Adrenal gland (tissue), 12 donors: ENCODE data around the gene LSS. TPM values are rescaled to one million over a fixed set of nuclear protein-coding genes. Genes with fewer than 3 reads are reported as not detected.
"Not testable (repeated sequence)": the region's sequence is repeated elsewhere in the genome, so short reads cannot be mapped to it uniquely, and the experiment has no call there.

ENCODE experiments used
- DNase-seq, 7 donors: peaks; one replicate each; pipeline ENCODE4 v3.0.0-alpha.2; 2019 to 2020
- H3K27ac ChIP-seq, 5 donors: fragments of 200-600 bp; sonication (generic) in 4 of 5; 1 replicate in 3 of 5; 2 replicates in 2 of 5; pipeline versions ENCODE4 v1.5.1 to v1.8.0; 2016 to 2020; ENCODE audit warnings: mild to moderate bottlenecking in 1 of 5
- H3K27me3 ChIP-seq: fragments of 200-600 bp; 2 replicates; pipeline ENCODE4 v1.8.0; 2021
- H3K36me3 ChIP-seq, 2 donors: fragments of 200-600 bp; replicated peaks in 1 of 2; 1 replicate in 1 of 2; 2 replicates in 1 of 2; pipeline versions ENCODE4 v1.5.1 to v1.8.0; 2018 to 2022
- H3K4me1 ChIP-seq, 2 donors: fragments of 200-600 bp; replicated peaks in 1 of 2; 1 replicate in 1 of 2; 2 replicates in 1 of 2; pipeline versions ENCODE4 v1.5.1 to v1.8.0; 2018 to 2021
- H3K4me3 ChIP-seq, 4 donors: fragments of 200-600 bp; sonication (generic) in 3 of 4; one replicate each; pipeline ENCODE4 v1.5.1; 2016 to 2018
- H3K9me3 ChIP-seq, 3 donors: fragments of 200-600 bp; sonication (generic) in 1 of 3; replicated peaks in 1 of 3; 1 replicate in 2 of 3; 2 replicates in 1 of 3; pipeline versions ENCODE4 v1.5.1 to v1.8.0; 2016 to 2021
- CTCF ChIP-seq, 6 experiments: fragments of 450-650 bp in 4 of 6; fragments of 200-600 bp in 2 of 6; sonication (generic) in 1 of 6; IDR thresholded peaks; 1 replicate in 5 of 6; 2 replicates in 1 of 6; pipeline versions ENCODE4 v1.5.1 to v1.8.0; 2016 to 2021; ENCODE audit warnings: antibody characterized with exemption in 6 of 6, mild to moderate bottlenecking in 2 of 6, moderate library complexity in 1 of 6
- POLR2A ChIP-seq, 2 donors: fragments of 450-650 bp; IDR thresholded peaks; one replicate each; pipeline ENCODE4 v1.6.1; 2017; ENCODE audit warnings: antibody characterized with exemption in 2 of 2, mild to moderate bottlenecking in 2 of 2, moderate library complexity in 1 of 2
- WGBS, 4 donors: extraction: QIAGEN DNeasy Blood & Tissue Kit in 2 of 4; methylation state at CpG; one replicate each; pipeline versions ENCODE4 v1.1.5 to v1.1.7; 2013 to 2017; 5-methylcytosine and 5-hydroxymethylcytosine counted together
- intact Hi-C, 2 donors: fragments of 100-400 bp; cut with DNase I; formaldehyde crosslinking; loops; one replicate each; pipeline versions ENCODE4 v1.14.1 to v1.15.0; 2022 to 2023
- polyA plus RNA-seq, 3 donors: library from polyadenylated mRNA; stranded (reverse); fragments of 200-250 nt in 2 of 3; fragments of 350-450 nt in 1 of 3; fragmentation: Illumina TruSeq in 1 of 3; extraction: RNeasy Lipid Tissue Mini Kit (QIAGEN cat#74804) in 1 of 3; gene quantifications; one replicate each; pipeline ENCODE4 v1.2.3, GENCODE V29; 2013 to 2014
- total RNA-seq, 9 donors: library from RNA; depleted of rRNA in 4 of 9; stranded (reverse); fragments of >200 nt in 4 of 9; fragments of 120-200 nt in 1 of 9; fragmentation: NEBNext Ultra II Directional in 1 of 9; extraction: Animal tissue kit (Norgen Biotek cat#: 25700) in 1 of 9; gene quantifications; one replicate each; pipeline versions ENCODE4 v1.1.0 to v1.2.4, GENCODE V29; 2013 to 2023
- donor health status: healthy with polysubstance abuse.
- donor health status: Bipolar disorder and iron deficiency.
- donor health status: DM: yes; HTN: yes; CAD: no.
- donor health status: DM: no; HTN: no; CAD: no.
- donor health status: DM: no; HTN: no; CAD: no.
- donor health status: DM: yes; HTN: yes; CAD: no.

LSS gene
- total and polyA plus RNA-seq, 12 donors = 46.3 to 246 (median 79.8) TPM

DNA sequence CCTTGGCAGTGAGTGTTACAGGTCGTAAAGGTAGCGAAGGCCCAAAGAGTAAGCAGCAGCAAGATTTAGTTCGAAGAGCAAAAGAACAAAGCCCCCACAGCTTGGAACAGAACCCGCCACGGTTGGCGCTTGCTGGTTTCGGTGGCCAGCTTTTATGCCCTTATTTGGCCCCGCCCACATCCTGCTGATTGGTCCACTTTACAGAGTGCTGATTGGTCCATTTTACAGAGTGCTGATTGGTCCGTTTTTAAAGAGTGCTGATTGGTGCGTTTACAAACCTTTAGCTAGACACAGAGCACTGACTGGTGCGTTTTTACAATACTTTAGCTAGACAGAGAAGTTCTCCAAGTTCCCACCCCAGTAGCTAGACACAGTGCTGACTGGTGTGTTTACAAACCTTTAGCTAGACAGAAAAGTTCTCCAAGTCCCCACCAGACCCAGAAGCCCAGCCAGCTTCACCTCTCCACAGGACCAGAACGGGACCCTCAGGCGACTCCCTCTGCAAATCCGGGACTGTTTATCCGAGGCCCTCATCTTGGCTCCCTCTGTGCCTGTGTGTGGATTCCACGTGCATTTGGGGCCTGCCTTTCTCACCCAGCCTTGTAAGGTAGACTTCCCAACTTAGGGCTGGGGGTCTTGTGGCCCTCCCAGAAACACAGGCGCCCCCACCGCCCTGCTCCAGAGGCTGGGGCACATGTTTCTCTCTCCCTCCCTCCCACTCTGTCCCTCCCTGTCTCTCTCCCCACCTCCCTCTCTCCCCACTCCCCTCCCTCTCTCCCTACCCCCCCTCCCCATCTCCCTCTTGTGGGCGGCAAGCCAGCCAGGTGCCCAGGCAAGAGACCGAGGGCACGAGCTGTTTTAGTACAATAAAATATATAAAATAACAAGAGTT is 85.7 kb downstream of the LSS start:
- no peak for DNase-seq
- H3K36me3 ChIP-seq = no peaks in the 10 kb centered on the region
- H3K27ac ChIP-seq = peak overlapping the region in 1 of 5 donors; percentile 78
- no peaks in the 10 kb centered on the region for H3K27me3 ChIP-seq
- TF ChIP-seq POLR2A (IDR thresholded peaks at IDR 0.05) (no peak), CTCF (IDR thresholded peaks at IDR 0.05) (no peak)
- peaks cover 0 to 4% of the 10 kb centered on the region in 2 donors for H3K4me1 ChIP-seq
- H3K9me3 ChIP-seq = no peaks in the 10 kb centered on the region
- intact Hi-C loops = loop anchor here (10.0 kb wide), 2 partner anchors 82 to 112 kb away; partner anchors contain the start of gene LSS (in 1 of the 2)
- 77 to 81% (median 79%) methylated on average over 20 to 21 of the region's 21 CpGs for WGBS, 4 donors
- no peak overlapping the region for H3K4me3 ChIP-seq

- no peaks in the 10 kb centered on the region for H3K9me3 ChIP-seq
- H3K4me1 ChIP-seq = peaks cover 0 to 4% of the 10 kb centered on the region in 2 donors
- WGBS, 4 donors = 89 to 95% (median 94%) methylated on average over 37 to 45 of the region's 45 CpGs
- H3K36me3 ChIP-seq = no peaks in the 10 kb centered on the region
- H3K4me3 ChIP-seq = no peak overlapping the region
- no peak overlapping the region for H3K27ac ChIP-seq
- H3K27me3 ChIP-seq = no peaks in the 10 kb centered on the region
- intact Hi-C loops = loop anchor here (10.0 kb wide), 2 partner anchors 83 to 113 kb away; partner anchors contain the start of gene LSS (in 1 of the 2)
- TF ChIP-seq CTCF (IDR thresholded peaks at IDR 0.05) = no peak
- no peak for TF ChIP-seq POLR2A (IDR thresholded peaks at IDR 0.05)
- DNase-seq = no peak
Observed at GRCh38 chr21:46141767-46142581, 86.6 kb downstream of the LSS start.

GRCh38 chr21:46140352-46141003 is 88.1 kb downstream of the LSS start:
- 64 to 72% (median 66%) methylated on average over 29 of the region's 29 CpGs for WGBS, 4 donors
- H3K27me3 ChIP-seq, H3K36me3 ChIP-seq, H3K27ac ChIP-seq, H3K4me3 ChIP-seq, H3K9me3 ChIP-seq, H3K4me1 ChIP-seq, DNase-seq: not testable (repeated sequence)
- intact Hi-C loops = loop anchor here (10.0 kb wide), 2 partner anchors 84 to 114 kb away; partner anchors contain the start of gene LSS (in 1 of the 2)

DNA sequence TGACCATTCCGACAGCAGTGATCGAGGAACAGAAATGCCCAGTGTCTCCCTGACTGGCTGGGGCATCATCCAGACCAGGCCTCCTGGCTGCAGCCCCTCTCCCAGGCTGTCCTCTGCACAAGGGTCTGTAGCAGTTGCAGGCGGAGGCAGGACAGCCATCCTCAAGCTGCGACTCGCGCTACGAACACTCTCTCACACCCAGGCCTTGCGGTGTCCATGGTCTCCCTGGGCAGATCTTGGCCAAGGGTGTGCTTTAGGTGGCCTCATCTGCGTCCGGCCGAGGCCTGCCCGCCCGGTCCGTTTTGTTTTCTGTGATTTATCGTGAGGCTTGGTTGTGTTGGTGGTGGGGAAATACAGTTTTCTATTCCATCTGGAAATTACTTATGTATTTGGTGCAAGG is 88.9 kb downstream of the LSS start:
- Histone ChIP-seq H3K36me3 (no peaks in the 10 kb centered on the region), H3K27ac (no peak overlapping the region), H3K4me1 (peaks cover 4% of the 10 kb centered on the region in 2 donors), H3K9me3 (no peaks in the 10 kb centered on the region), H3K4me3 (no peak overlapping the region), H3K27me3 (no peaks in the 10 kb centered on the region)
- TF ChIP-seq CTCF (IDR thresholded peaks at IDR 0.05) = no peak
- TF ChIP-seq POLR2A (IDR thresholded peaks at IDR 0.05) = no peak
- intact Hi-C loops = loop anchor here (10.0 kb wide), 2 partner anchors 85 to 115 kb away; partner anchors contain the start of gene LSS (in 1 of the 2)
- DNase-seq = no peak
- WGBS, 4 donors = 90 to 96% (median 94%) methylated on average over 13 to 15 of the region's 15 CpGs
